8988T (cell line): ENCODE data around the gene CDC5L.

ENCODE experiments used
- DNase-seq: peaks from one replicate; pipeline ENCODE4 v3.0.0; 2011

CDC5L gene

DNA sequence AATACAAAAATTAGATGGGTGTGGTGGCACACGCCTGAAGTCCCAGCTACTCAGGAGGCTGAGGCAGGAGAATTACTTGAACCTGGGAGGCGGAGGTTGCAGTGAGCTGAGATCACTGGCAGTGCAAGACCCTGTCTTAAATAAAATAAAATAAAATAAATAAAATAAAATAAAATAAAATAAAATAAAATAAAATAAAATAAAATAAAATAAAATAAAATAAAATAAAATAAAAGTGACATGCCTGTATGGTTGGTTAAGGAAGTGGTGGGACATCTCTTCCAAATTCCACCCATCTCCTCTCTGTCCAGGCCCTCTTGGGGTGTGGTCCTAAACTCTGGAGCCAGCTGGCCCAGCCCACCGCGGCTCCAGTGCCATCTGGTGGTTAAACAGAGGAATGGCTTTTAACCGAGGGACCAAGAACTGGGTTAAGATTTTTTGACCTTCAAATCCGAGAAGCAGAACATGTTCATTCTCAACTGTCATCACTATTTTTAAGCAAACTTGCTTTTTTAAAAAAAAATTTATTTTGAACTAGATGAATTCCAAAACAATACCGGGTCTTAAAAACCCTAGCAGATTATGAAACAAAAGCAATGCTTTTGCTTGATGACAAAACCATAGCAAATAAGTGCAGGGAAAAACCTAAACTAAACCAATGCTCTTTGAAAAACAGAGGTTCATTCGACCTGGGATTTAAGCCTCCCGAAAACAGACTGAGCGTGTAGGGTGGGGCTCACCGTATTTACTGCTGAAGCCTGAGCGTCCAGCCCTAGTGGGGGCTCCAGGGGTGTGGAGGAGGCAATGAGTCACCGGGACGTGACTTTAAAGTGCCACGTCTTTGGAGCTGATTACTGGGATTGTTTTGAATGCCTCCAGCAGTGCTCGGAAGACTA, 68.8 kb downstream of the CDC5L start:
- DNase-seq, result no peak

DNA sequence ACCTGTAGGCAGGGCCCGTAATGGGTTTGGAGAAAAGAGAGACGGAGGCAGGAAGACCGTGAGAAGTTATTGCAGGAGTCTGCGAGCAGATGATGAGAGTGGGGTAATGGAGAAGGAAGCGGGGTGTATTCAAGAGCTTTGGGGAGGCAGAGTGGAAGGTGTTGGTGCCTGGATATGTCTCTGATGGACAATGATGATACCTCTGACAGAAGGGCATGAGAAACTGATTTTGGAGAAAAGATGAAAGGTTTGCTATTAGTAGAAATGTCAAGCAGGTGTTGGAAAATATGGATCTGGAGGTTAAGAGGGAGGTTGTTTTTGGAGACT, 69.4 kb downstream of the CDC5L start:
- no peak for DNase-seq

DNA sequence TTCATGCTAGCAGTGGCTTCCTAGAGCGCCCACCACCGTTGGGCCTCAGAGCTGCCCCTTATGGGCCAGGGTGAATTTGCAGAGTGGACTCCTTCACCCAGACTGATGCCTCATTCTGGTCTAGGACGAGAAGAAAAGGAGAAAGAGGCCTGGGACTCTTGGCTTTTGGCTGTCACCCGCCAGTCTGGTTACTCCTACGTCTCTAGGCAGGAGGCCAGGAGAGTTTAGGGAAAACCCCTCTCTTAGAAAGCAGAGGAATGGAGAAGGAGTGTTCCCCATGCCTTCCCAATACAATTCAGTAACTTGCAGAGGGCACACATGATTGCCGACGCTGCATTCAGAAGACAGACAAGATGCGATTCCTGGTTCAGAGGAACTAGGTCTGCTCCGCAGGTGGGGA, 70.1 kb downstream of the CDC5L start:
- DNase-seq, result no peak

DNA sequence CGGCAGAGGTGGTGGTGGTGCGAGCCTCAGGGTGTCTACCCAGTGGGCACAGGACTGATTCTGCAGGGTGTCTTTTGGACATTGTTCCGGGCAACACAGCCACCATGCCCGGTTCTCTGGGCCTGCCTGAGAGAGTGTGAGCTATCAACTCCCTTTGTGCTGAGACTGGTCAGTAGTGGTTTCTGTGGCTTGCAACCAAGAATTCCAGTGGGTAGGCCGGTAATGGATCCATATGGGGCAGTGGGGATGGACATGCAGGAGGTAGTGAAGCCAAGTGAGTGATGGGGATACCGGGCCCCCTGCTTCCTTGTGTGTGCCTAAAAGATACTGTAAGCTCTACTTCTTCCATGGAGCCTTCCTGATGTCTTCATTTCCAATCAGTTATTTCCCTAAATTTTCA, 71.0 kb downstream of the CDC5L start:
- no peak for DNase-seq

DNA sequence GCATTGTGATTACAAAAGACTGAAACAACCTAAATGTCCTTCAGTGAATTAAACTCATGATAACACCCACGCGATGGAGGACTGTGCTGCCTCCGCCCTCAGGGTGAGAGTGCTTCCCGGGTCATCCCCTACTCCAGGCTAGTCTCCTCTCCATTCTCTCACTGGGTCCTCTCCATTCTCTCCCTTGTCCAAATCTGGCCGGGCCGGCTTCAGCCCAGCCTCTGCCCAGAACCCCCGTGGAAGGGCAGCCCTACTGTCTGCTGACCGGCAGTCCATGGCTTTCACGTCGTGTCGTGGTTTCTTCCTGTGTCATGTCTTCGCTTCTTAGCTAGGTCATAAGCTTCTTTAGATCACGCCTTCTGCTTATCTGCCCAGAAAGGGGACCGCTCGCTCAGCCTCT, 74.8 kb downstream of the CDC5L start:
- DNase-seq, result no peak

DNA sequence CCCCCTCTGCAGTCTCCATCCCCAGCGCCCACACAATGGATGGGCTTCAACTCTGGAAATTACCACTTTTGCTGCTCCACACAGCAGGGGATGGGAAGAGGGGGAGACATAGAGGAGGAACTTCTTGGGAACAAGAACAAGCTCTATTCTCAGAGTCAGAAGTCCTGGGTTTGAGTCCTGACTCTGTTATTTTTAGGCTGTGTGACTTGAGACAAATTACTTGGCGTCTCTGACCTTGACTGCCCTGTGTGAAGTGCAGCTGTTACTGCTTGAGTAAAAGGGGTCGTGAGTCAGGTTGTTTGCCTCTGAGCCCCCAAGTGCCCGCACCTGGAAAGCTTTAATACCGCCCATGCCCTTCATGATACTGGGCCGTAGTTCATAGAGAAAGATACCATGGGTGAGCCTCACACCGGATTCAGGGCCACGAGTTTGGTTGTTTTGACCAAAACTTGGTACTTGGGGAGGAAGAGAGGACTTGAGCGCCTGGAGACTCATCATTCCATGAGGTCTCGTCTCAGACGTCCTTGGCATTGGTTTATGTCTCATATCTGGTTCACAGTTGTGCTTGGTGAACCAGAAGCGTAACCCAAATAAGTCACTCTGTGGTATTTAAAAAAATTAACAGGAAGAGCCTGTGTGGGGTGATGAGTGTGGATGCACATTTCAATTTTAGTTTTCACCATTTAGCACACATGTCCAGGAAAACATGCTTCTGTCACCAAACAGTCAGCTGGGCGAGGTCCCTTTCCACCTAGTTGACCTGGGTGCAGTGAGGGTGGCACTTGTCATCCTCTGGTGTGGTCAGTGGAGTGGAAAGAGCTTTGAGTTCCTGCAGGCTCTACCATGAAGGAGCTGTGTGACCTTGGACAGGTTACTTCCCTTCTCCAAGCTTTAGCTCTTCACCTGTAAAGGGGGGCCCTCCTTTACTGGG, 75.6 kb downstream of the CDC5L start:
- no peak for DNase-seq

DNA sequence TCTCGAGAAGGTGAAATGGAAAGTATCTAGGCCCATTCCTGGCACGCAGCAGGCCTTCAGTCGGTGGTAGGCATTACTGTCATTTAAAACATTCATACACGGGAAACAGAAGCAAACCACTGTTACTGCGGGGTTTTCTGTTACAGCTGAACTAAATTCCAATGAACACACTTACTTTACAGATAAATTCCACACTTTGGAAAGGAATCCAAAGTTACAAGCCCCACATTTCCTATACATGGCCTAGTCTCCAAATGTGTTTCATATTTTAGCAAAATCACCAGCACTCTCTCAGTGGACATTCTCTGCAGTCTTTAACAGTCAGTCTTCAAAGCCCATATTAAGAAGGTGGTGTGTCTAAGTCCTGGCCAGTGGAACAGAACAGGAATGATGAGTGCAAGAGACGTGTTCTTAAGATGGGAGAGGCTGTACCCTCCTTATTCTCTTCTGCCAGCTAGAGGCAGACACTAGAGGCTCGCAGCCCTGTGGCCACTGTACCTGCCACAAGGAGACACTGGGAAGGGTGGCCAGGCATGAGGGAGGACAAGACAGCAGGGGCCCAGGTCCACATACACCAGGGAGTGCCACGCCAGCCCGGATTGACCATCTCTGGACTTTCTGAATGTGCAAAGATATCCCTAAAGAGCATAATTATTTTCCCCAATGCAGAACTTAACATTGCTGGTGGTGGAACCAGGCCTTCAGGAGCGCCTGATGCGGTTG, 76.4 kb downstream of the CDC5L start:
- no peak for DNase-seq

DNA sequence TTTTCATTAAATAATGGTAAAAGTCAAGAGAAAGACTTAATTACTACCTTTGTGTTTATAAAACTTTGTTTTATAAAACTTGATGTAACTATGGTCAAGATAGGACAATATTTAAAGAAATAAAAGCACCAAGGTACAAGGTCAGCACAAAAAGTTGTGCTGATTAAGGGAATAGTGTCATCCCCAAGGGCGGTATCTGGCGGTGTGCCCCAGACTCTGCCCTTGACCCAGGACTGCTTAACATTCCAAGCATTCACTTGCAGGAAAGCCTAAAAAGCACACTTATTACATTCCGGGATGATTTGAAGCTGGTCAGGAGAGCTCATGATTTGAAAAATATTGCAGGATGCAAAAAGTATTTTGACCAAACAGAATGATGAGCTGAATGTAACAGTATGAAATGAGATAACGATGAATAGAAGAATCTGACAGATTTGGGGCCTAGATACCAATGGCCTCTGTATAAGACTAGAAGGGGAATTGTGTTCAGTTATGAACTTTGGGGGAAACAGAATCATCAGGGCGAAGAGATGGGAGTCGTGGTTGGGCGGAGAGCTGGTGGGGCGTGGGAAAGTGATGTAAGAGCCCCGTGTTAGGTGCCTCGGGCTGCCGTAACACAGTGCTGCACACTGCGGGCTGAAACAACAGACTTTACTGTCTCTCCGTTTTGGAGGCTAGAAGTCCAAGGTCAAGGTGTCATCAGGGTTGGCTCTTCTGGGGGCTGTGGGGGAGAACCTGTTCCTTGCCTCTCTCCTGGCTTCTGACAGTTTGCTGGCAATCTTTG, 77.2 kb downstream of the CDC5L start:
- no peak for DNase-seq

DNA sequence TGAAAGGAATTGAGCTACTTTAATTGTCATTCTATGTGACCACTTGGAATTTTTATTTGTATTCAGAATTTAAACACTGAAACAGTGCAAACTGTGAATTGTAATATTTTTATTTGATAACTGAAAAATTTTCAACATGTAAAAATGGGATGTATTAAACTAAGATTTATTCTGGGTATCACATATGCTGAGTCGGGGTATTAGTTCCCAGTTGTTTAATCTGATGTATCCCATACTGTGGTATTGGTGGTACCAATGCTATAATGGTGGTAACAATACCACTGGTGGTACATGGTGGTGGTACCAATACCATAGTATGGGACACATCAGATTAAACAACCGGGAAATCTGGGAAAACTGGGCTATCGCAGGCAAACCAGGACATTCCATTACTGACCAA, 79.4 kb downstream of the CDC5L start:
- DNase-seq, result no peak

DNA sequence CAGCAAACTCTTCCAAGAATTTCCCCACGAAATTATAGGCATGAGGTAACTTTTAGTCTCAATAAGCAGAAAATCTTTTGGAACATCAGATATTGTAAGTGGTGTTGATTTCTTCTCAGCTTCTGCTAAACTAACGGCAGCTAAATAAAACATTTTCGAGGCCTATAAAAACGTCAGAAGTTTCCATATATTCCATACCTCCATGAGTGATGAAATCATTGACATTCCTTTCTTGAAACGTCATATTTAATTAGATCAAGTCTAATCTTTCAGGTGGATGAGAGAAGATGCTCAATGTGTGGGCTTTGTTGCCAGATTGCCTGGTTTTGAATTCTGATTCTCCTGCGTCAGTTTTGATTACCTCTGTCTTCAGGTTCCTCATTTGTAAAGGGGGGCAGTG, 81.3 kb downstream of the CDC5L start:
- DNase-seq, result no peak

DNA sequence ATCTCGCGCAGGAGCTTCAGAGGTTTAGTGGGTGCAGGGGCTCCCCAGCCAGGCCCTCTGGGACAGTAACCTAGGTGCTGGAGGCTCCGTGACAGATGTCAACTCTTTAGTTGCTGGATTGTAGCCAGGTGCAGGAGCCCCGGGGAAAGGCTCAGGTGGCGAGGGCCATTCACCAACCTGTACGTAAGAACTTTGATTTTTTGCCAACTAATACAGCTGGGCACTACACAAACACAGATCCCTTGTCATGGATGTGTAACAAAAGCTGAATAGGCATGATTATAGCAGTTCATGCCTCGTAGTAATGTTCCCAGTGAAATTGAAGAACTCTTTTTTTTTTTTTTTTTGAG, 82.6 kb downstream of the CDC5L start:
- DNase-seq, result no peak

DNA sequence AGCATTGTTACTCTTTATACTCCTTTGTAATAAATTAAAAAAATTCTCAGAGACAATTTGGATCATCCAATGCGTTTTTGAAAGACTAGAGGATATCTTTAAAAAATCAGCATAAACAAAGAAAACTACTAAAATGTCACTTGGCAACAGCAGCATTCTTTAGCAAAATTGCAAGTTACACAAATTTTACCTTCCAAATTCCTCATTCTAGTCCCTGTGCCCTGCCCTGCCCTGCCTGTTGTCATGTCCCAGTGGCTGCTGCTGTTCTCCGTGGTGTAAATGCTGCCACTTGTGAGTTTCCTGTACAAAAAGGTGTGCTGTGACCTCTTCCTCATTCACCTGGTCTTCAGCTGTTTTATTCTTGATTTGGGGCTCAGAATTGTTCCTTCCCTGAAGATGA, 83.2 kb downstream of the CDC5L start:
- DNase-seq, result no peak

DNA sequence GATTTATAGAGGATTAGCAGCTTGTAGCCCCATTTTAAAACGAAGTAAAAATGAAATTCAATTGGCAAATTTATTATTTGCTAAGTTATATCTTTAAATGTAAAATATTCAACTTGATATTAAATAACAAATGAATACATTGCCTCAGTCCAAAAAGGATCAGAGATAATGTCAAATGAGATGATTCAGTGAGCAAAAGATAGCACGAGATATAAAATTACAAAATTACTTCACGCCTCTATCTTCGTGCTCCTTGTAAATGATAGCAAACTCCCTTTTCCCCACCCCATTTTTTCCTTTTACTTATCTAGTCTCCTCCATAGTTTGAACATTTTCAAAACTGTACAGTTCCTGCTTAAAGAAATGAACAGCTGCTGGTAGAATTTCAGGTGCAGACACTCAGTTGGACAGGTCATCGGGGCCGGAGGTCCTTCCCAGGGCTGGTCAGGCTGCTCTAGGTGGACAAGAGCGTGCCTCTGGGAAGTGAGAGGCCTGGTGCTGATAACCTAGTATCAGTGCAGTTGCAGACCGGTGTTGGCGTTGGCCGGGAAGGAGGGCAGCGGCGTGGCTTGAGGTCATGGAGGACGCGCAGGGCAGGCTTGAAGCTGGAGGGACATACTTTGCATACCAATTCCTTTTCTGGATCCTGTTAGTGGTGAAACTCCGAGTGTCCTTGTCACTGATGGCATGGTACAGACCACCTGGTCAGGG, 83.9 kb downstream of the CDC5L start:
- DNase-seq, result no peak

DNA sequence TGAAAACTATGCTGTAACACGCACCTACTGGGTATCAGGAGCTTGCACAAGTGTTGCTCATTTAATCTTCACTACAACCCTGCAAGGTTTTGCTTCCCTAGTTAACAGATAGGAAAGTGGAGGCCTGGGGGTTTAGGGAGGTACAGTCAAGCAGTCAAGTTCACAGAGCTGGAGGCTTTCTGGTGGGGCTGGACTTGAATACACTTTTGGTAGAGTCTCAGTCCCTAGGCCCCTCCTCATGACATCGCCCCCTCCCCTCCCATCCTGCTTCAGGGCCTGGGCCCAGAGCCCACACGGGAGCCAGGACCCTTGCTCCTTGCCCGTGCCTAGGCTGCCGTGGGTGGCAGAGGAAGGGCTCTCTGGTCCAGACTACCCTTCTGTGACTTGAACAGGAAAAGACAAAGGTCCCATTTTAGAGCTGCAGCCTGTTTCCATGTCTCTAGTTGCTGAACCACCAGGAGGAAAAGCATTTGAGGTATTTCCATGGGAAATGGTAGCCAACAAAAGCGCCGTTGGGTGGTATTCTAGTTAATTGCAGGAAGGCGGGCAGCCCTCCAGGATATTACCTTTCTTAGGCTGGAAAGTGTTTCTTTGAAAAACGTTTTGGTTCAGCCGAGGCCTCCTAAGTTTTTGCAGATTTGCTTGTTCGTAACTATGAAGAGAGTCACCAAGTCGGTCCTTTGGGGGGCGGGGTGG, 84.9 kb downstream of the CDC5L start:
- no peak for DNase-seq

DNA sequence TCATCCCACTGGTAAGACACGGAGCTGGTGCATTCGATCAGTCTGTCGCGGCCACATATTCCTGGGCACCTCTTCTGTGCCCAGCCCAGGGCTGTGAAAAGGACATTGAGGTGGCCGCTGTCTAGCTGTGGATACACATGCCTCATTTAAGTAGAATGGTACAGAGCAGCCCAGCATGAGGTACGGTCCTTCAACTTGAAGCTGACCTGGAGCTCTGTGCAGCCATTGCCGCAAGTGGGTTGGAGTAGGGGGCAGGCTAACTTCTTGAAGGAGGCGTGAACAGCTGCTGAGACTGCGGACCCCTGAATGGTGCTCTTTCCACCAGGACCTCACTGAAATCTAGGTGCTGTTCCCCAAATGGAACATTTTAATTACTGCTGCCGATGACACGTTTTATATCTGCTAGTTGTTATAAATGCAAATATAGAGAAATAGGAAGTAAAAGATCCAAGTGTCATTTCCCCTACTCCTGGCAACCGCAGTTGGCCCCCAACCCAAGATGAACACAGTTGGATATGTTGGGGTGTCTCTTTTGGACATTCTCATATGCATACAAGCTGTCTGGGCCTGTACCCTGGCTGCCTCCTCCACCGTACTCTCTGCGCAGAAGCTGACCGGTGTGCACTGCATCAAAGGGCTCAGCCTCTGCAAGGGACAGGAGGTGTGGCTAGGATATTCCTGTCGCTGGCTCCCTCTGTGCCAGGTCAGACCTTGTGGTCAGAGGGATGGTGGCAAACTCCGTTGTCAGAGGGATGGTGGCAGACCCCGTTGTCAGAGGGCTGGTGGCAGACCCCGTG, 86.1 kb downstream of the CDC5L start:
- no peak for DNase-seq

DNA sequence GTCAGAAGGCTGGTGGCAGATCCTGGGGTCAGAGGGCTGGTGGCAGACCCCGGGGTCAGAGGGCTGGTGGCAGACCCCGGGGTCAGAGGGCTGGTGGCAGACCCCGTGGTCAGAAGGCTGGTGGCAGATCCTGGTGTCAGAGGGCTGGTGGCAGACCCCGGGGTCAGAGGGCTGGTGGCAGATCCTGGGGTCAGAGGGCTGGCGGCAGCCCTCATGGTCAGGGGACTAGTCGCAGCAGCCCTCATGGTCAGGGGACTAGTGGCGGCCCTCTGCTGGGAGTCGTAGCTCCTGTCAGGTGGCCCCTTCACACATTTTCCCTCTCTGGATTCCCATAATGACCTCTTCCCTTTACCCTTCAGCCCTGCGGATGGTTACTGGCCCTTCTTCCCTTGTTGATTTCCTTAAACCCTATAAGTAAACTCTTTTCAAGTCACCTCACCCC, 86.7 kb downstream of the CDC5L start:
- DNase-seq, result no peak

DNA sequence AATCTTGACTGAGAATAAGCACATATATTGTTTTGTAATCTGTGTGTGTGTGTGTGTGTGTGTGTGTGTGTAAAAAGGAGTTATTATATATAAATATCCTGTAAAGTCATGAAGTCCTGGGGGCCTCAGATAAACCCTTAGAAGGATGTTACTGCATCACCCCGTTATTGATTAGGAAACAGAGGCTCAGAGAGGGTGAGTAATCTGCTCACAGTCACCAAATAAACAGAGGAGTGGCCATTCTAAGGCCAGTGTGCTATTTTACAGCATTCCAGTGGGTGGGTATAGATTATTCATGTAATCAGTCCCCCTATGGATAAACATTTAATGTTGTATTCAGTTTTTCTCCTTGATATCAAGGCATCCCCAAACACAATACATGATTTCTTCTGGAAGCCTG, 87.1 kb downstream of the CDC5L start:
- DNase-seq, result no peak

DNA sequence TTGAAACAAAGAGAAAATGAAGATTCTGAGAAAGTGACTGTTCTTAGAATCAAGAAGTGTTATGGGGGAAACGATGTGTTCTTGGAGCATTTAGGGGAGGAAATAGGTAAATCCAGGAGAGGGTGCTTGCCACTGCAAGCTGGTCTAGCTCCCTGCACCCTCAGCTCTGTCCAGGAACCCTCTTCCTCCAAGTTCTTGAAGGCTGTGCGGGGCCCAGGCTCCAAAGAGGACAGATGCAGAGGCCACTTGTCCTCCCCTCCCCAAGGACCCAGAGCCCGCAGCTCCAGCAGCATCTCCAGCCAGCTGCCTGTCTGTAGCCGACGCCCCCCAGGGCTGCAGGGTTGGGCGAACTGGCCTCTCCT, 87.9 kb downstream of the CDC5L start:
- DNase-seq, result no peak

DNA sequence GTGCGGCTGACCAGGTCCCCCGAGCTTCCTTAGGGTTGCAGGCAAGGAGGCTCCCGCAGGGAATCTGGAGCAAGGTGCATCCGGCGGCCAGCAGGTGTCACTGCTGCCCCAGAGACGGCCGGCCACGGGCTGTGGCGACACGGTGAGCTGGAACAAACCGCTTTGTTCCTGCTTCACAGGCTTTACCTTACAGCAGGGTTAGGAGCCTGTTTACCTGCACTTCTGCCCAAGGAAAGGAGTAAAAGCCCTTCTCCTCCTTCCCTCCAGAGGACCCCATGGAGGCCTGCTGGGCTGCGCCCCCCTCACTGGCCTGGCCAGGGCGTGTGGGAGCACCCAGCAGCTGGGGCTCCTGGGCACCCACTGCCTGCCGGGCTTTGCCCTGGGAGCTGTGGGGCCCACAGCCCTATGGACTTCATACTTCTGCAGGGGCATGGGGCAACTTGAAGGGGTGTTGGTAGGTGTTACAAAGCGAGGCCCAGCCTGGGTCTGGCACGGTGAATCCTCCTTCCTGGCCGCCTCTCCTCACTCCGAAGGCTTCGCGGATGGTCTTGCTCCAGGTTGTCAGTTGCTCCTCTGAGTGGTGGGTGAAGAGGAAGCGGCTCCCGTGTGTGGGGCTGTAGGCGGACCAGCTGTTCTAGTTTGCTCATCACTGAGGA, 88.4 kb downstream of the CDC5L start:
- DNase-seq, result peak; percentile 94

DNA sequence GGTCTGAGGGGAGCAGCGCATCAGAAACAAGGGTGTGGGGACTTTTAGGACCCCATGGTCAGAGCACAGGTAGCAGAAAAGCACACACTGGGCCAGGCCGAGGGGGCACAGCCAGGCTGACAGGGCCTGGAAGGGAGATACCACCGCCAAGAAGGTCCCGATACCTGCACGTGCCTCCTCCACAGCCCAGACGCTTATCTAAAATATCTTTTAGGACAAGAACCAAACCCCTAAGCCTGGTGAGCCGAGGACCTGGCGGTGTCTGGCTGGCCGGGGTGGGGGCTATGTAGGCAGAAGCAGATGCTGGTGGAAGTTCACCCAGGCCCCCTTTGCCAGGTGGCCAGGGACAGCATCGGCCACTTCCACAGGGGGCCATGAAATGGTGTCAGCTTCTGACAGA, 89.3 kb downstream of the CDC5L start:
- DNase-seq, result no peak
